Hepatocyte (in vitro differentiated cells): Measurements from ENCODE around the gene PHLPP1.

Experiments
- CTCF ChIP-seq: fragments of 200-600 bp; sonication (generic); IDR thresholded peaks from 2 replicates; pipeline ENCODE4 v1.5.1; 2016; ENCODE audit warnings: antibody characterized with exemption, mild to moderate bottlenecking; ENCODE audit not compliant: poor library complexity
- EZH2 ChIP-seq: fragments of 200-600 bp; sonication (generic); IDR thresholded peaks from 2 replicates; pipeline ENCODE4 v1.6.1; 2016; ENCODE audit warnings: antibody characterized with exemption, mild to moderate bottlenecking, borderline replicate concordance
- EZH2phosphoT487 ChIP-seq: fragments of 200-600 bp; sonication (generic); IDR thresholded peaks from one replicate; pipeline ENCODE4 v1.6.1; 2018; ENCODE audit warnings: antibody characterized with exemption, mild to moderate bottlenecking, low read depth, moderate library complexity; ENCODE audit not compliant: unreplicated experiment, severe bottlenecking

DNA sequence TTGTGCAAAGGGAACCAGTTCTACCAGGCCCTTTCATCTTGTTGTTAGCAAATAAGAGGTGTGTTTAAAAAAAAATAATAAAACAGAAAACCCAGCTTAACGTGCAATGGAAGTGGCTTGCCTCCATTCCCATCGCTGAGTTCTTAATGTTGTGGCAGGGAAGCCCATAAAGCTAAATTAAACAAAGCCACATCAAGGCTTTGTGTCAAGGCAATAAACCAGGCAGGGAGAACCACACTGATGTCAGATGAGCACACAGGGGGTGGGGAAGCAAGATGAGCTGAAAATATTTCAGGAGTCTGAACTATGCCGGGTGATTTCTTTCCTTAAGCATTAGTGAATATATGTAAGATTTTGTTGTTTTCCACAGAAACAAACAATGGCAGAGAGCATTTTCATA lies 73.5 kb downstream of the PHLPP1 start:
- TF ChIP-seq EZH2phosphoT487 (no peak), CTCF (no peak), EZH2 (no peak)
